GM19467 (cell line): ENCODE results near the gene ZDHHC14.

Experiments used
- ATAC-seq: cut with Tn5 transposase; IDR thresholded peaks from one replicate; pipeline ENCODE4 v1.9.1; 2021; ENCODE audit warnings: mild to moderate bottlenecking, moderate library complexity; ENCODE audit not compliant: unreplicated experiment

Gene ZDHHC14

GRCh38 chr6:157651731-157652490 is 270.9 kb downstream of the ZDHHC14 start:
- no peak for ATAC-seq

GRCh38 chr6:157652601-157653363 is 271.8 kb downstream of the ZDHHC14 start:
- no peak for ATAC-seq

GRCh38 chr6:157653521-157653920 is 272.5 kb downstream of the ZDHHC14 start:
- ATAC-seq, result no peak

DNA sequence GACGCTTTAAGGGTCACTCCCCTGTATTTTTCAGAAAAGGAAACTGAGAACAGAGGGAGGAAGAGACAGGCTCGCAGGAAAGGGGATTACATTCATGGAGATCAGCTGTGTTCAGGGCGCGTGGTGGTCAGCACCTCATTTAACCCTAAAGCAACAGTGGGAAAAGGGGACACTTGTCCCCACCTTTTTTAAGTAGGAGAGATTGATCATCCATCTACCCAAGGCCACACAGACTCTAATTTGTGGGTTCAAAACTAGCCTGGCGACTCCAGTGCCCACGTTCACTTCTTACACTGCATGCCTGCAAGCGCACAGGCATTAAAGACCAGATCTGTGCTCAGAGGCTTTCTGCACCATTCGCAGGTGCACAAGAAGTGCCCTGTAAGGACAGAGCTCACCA is 274.1 kb downstream of the ZDHHC14 start:
- no peak for ATAC-seq

DNA sequence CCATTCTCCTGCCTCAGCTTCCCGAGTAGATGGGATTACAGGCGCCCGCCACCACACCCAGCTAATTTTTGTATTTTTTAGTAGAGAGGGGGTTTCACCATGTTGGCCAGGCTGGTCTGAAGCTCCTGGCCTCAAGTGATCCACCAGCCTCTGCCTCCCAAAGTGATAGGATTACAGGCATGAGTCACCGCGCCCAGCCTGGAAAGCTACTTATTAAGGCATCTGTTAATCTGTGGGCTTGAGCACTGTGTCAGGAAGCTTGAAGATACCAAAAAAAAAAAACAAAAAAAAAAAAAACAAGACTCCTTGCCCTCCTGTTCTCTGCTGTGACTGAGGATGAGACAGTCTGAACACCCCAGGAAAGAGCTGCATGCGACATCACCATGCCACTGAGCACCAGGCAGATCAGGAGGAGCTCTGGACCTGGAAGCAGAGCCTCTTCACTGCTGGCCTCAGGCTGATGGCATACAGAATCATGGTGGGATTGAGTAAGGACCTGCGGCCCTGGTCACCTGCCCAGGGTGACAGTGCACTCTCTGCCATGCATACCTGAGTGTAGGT is 275.5 kb downstream of the ZDHHC14 start:
- no peak for ATAC-seq

DNA sequence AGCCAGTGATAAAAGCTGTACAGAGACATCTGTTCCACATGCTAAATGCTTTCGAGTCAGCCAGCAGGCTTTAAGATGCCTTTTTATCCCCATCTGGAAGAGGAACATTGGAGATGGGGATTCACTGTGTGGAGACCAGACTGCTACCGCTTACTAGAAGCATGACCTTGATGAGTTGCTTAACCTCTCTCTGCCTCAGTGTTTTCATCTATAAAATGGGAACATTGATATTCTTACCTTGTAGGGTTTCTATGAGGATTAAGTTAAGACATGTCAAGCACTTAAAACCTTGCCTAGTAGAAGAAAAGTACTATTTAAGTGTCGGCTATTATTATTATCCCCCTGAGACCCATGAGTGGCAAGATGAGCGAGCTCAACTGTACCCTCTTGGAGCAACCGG is 276.8 kb downstream of the ZDHHC14 start:
- ATAC-seq, result no peak

DNA sequence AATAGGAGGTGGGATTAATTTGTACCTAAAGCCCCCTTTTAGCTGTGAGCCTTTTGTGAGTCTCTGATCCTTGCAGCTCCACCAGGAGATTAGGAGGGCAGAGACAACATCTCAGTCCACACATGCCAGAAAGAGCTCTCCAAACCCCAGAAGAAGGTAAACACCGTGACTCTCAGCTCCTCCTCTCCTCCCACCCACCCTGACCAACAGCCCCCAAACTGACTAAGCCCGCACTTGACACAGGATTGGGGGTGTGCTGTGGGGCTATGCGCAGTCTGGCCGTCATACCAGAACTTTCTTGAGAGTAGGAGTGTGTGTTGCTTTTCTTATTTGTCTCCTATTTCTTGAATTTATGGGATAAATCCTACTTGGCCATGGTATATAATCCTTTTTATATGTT is 277.3 kb downstream of the ZDHHC14 start:
- no peak for ATAC-seq

DNA sequence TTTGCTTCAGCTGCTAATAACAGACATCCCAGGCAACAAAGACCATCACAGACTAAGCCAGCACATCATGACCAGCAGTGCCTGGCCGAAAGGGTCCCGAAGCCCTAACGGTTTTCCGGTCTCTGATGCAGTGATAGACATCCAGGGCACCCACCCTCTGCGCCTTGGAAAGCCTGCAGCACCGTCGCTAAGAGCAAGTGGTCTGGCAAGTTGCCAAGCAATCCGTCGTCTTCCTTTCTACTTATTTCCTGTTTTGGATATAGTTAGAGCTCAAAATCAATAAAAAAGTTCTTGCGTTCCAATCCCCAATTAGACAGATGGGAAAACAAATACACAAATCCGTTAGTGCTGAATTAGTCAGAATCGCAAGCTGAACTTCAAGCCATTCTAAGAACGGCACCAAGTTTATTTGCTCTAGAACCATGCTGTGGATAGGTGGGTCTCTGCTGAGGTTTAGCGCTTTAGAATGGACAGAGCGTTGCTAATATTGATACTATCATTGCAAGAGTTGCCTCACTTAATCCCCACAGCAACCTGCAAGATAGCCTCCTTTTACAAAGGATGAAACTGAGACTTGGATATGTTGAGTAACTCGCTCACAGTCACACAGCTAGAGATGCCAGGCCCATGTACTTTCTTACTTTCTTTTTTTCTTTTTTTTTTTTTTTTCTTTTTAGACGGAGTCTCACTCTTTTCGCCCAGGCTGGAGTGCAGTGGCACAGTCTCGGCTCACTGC is 278.7 kb downstream of the ZDHHC14 start:
- no peak for ATAC-seq

DNA sequence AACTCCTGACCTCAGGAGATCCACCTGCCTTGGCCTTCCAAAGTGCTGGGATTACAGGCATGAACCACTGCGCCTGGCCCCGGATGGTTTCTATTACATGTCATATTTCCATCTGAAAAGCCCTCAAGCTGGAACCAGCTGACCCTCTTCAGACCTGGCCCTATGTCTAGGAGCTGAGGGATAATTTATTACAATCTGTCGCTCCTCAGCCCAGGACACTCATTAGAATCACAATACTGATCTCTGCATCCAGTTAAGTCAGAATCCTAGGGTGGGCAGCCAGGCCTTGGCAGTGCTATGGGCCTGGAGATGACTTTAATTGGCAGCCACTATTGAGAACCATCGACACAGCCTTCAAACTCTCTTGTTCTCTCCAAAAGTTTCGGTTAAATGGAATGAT is 279.4 kb downstream of the ZDHHC14 start:
- ATAC-seq, result no peak

- no peak for ATAC-seq
These were observed 280.7 kb downstream of the ZDHHC14 start for GRCh38 chr6:157661652-157662051.

DNA sequence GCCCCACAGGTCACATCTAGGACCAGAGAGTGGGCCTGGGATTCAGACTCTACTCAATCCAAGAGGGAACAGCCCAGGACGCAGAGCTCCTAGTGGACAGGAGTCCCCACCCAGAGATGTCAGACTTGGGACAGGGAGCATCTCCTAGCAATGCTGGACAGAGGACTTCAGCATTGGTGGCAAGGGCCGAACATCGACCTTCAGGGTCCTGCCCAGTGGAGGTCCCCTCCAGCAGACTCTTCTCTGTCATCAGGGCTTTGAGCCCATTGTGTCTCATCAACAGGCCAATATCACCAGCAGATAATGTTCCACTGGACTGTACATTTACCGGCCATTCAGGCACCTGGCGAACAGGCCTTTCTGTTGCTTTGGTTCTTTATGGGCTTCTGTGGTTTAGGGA is 282.3 kb downstream of the ZDHHC14 start:
- no peak for ATAC-seq

DNA sequence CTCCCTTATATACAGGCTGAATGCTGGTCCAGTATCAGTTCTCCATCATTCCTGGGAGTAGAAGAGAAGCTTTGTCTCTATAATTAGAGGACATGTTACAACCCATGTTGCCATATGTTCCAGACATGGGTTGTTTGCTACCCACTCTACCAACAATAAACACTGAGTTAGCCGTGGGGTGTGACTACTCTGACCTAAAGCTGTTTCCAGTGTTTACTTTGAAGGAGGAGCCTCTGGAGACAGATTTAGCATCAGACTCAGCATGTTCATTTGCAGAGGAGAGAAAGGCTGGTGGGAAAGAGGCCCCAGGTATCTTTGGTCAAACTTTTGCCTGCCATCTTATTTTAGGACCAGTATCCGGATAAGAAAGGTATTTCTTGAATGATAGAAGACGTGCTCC is 284.2 kb downstream of the ZDHHC14 start:
- ATAC-seq, result no peak

- ATAC-seq, result no peak
These were observed 285.7 kb downstream of the ZDHHC14 start for GRCh38 chr6:157666729-157667128.

DNA sequence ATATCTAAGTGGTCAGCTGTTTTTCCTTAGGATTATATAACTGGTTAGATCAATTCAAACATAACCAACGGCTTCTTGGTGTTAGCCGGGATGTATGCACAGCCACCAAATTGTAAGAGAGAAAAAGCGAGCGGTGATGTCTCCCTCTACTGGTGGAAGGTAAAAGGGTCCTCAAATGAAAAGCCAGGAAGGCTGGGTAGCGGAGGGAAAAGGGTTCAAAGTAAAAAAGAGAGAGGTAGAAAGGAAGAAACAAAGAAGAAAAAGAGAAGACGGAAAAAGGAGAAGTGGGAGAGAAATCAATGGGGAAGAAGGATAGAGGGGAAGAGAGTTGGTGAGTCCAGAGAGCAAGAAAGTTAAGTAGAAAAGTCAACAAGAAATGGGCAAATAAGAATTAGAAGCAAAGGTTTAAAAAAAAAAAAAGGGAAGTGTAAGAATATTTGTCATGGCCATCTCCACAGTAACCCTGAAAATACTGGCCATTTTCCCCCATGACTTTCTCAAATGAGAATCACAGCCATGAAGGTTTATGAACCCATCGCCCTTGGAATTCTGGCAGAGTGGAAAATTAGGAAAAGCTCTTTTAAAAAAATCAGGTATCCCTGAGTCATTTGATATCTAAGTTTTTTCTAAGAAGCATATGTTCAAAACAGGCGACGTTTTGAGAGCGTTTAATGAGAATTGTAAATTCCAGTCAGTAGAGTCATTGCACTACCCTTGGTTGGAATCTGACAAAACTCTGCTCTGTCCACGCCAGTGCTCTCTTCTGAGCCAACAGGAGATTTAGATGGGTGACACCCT is 286.4 kb downstream of the ZDHHC14 start:
- ATAC-seq, result no peak

DNA sequence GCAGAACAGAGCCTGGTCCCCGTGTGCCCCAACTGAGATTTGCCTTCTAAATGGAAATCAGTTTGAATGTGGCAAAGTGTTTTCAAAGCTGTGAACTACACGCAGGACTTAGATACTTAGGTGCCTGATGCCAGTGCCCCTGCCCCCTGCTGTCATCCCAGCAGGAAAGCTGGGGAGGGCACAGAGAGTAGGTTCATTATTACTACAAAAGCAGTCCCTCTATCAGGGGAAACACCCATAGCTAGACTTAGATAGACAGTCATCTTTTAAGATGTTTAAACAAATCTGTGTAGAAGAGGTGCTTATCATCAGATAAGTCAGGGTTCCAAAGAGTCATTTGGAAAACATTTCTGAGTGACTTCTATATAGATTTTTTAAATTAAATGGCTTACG is 287.0 kb downstream of the ZDHHC14 start:
- no peak for ATAC-seq

DNA sequence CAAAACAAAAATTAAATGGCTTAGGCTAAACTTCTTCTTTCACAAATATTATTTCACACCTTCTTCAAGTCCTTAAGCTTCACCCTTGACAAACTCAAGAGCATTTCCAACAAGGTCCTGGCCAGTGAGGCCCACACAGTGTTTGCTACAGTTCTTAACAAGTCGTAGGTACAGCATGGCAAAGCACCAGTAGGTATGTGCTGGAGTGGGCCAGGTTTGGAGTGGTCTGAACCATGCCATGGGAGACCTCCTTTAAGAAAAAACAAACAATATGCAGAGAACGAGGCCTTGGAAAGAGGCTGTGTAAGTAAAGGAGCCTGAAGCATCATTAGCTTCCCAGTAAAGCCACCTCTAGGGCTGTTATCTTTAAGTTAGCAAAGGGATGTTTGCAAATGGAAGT is 287.7 kb downstream of the ZDHHC14 start:
- ATAC-seq, result no peak

- ATAC-seq, result no peak
These were observed 288.3 kb downstream of the ZDHHC14 start for GRCh38 chr6:157669323-157669722.

DNA sequence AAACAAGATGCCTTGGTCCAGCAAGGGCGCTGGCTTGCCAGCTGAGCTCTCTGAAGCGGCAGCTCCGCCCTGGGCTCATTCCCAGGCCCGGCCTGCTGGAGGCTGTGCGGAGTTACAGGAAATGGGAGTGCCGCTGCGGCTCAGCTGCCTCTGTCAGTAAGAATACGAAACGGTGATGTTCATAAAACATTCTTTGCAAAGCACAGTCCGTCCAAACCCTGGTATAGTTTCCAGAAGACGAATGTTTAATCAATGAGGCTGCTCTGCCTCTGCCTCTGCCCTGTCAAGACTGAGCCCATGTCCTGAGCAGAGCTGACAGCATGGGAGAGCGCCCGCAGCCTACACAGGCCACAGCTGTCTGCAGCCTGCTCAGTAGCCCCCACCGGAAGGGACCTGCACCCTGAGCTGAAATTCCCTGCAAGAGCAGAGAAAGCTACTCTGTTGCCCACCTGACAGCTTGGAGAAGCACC is 288.8 kb downstream of the ZDHHC14 start:
- no peak for ATAC-seq

DNA sequence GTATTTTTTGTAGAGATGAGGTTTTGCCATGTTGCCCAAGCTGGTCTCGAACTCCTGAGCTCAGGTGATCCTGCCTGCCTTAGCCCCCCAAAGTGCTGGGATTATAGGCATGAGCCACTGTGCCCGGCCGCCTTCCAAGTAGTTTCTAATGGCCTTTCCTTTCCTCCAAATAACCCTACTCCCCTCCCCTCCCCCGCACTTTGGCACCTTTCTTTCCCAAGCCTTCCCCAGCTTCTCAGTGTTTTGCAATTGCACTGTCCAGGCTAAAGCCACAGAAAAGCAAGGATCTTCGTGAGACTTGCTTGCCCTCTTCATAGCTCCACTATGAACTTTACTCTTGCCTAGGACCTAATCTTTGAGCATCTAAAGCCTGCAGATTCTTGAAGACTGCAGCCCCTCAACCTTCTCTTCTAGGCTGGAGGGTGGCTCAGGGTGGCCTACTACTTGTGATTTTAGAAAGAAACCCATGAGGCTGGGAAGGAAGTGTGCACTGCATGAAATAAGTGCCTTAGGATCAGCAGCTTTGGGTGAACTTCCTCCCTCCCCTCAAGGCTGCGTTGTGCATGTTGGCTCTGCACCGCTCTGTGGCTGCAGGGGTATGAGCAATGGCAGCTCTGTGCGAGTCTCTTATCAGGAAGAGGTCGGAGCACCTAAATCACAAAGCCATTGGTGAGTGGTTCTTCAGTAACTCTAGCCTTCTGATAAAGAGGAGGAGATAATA is 289.6 kb downstream of the ZDHHC14 start:
- ATAC-seq, result no peak
